Dedifferentiated amniotic fluid mesenchymal stem cell (primary cell): ENCODE data around the gene GADL1.
A peak's percentile ranks its signal among the peaks of the same experiment; 100 is the strongest.

ENCODE experiments used
- DNase-seq: peaks from one replicate; pipeline ENCODE4 v3.0.0-alpha.2; 2016; ENCODE audit errors: extremely low spot score

Gene GADL1

DNA sequence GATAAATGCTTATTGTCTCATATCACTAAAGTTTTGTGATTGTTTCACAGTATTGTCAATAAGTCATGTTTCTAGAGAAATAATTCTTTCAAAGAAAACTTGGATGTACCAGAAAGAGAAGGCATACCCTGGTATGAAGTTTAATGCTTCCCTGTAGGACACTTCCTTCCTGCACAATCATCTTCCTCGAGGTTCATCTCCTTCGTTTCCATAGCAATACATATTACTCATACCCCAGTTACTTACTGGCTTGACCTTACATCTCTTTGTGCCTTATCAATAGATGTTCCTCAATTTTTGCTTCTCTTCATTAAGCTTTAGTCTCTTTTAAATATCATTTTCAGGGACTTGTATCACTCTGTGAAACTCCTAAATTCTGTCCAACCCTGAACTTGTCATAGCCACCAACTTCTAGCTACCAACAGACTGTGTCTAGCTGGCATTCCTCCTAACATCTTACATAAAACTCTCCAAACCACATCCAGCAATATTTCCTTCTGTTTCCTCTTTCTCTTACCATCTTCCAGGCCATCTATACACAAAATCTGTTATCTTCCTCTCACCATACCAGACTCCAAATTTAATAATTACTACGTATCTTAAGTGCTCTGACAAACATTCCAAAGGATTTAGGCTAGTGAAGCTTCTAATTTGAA lies 134.3 kb downstream of the GADL1 start:
- DNase-seq: no peak

GRCh38 chr3:30756218-30756617 lies 138.2 kb downstream of the GADL1 start:
- no peak for DNase-seq

DNA sequence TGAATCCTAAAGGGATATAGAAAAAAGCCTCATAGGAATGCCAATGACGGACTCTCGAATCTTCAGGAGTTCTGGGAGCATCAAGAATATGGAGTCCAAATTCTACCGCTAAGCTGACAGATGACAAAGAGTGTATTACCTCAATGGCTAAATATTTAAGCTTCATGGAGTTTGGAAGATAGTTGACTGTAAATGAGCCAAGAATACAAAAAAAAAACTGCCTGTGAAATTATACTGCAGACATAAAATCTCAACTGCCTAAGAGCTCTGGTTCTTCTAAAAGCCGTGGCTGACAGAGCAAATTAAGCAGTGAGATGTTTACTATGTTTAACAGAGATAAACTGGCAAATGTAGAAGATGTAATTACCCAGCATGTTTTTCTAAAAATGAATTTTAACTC lies 140.0 kb downstream of the GADL1 start:
- DNase-seq: no peak

DNA sequence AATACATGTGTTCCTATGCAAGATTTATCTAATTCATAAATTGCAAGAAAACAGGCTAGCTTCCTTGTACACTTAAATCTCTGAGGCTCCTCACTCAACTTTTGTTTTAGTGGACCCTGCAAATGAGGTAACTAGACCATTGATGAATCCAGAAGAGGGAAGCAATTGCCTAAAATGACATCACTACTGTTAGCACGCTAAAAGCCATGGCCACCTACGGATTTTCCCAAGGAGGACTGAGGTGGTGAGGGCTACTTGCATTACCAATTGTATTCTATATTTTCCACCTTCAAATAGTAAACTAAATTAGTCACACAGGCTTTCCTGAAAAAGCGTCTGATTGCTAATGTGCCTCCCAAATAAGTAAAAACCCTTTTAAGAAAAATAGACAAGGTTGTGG lies 140.7 kb downstream of the GADL1 start:
- no peak for DNase-seq

- DNase-seq: peak; percentile 61
Measured at GRCh38 chr3:30752970-30753369, 141.5 kb downstream of the GADL1 start.

- no peak for DNase-seq
Measured at GRCh38 chr3:30752491-30752890, 142.0 kb downstream of the GADL1 start.

DNA sequence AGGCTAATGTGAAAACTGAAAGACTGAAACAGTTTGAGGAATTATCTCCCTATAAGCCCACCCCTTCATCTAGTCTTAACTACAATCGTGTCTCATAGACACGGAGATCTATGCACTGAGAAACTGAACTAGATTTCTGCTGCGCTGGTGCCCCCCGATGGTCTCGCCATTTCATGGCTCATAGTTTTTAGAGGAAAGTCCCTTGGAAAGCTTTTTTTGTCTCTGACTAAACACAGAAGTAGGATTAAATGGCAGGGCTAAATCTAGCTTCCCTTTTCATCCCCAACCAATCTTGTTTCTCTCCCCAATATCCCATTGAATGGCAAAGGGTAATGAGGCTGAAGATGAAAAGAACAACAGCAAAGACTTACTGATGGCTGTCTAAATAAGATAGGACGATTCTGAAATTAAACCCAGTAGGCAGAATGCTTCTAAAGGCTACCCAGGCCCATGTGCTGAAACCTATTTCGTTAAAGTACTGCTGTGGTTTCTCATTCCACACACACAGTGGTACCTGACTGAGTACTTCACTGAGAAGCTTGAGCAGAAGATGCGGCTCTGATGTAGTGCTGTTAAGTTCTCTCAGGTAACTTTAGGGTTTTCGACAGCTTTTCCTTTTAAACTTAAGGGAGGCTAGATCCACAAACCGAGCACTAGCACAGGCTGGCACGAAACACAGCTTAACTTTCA lies 142.7 kb downstream of the GADL1 start:
- DNase-seq: no peak

GRCh38 chr3:30750967-30751366 lies 143.5 kb downstream of the GADL1 start:
- no peak for DNase-seq

DNA sequence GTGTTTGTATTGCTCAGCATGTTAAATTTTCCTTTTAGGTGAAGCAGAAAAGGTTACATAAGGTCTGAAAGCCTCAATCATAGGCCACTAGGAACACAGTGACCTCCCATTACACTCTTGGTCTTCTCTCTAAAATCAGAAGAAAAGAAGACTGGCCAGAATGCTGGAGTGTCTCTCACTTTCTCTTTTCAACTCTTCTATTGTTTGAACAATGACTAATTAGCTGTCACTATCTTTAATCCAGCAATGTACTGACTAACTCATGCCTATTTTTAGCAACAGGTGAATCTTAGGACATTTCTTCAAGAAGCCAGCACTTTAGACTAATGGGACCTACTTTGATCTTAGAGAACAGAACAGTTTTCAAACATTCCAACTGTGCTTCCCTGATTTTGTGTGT lies 145.2 kb downstream of the GADL1 start:
- DNase-seq: no peak

DNA sequence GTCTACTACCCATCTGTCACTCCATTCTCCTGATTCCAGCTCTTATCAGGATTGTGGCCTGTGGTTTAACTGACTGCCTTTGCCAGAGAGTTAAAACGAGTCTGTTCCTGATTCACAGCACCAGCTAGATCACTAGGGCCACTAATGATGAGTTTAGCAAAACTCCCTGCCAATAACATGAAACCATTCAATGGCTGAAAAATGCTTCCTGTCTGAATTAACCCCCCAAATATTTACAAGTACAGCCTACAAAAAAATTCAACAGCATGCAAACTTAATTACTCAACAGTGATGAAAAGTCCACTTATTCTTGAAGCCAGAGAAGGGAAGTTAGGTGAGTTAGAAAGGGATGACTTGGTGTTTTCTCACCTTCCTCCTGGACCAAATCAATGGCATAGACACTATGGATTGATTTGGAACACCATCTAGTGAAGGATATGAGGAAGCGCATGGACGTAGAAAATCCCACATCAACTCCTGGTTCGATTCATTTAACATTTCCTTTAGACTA lies 146.6 kb downstream of the GADL1 start:
- no peak for DNase-seq

- no peak for DNase-seq
Measured at GRCh38 chr3:30743641-30744317, 150.7 kb downstream of the GADL1 start.

DNA sequence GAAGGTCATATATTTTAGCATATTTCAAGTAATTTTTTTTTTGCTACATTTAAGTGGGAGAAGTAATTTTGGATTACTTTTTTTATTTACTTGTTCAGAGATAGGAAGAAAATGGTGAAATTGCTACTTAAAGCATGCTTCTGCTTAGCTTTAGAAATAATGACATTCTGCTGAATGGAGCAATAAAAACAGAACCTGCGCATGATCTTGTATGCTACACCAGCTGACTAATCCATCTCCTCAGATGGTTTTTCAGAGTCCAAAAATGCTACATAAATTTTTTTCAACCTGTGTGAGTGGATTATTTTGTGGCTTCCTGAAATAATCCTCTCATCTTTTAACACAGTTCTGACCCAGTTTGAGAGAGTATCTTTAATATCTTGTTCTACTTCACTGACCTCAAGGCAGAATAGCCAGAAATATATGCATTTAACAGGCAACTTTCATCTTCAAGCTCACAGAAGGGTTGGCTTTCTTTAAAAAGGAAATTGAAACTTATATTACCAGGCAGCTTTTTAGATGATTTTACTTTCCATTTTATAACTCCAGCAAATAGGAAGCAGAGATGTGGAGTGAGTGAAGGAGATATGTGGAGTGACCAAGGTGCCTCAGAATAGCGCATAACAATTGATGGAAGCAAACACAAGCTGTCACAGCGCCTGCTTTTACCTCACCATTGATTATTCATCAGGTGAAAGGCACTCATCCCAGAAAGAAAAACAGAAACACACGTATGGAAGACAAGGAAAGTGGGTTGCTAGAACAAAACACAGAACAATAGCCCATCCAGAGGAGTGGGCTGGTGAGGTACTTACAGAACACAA lies 151.5 kb downstream of the GADL1 start:
- DNase-seq: no peak

DNA sequence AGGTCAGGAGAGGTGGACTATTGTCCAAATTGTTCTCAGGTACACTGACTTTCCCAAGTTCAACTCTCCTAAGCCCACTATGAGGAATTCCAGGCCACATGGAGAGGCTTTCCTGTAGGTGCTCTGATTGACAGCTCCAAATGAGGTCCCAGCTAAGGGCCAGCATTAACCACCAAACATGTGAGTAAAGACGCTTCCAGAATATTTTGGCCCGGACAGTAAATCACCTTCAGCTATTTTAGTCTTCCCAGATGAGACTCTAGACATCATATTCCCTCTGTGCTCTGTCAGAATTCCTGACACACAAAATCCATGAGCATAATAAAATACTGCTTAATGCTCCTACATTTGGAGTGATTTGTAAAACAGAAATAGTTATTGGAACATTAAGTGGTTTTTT lies 152.6 kb downstream of the GADL1 start:
- no peak for DNase-seq

- DNase-seq: no peak
Measured at GRCh38 chr3:30738605-30739004, 155.9 kb downstream of the GADL1 start.

- DNase-seq: no peak
Measured at GRCh38 chr3:30737743-30738499, 156.5 kb downstream of the GADL1 start.

DNA sequence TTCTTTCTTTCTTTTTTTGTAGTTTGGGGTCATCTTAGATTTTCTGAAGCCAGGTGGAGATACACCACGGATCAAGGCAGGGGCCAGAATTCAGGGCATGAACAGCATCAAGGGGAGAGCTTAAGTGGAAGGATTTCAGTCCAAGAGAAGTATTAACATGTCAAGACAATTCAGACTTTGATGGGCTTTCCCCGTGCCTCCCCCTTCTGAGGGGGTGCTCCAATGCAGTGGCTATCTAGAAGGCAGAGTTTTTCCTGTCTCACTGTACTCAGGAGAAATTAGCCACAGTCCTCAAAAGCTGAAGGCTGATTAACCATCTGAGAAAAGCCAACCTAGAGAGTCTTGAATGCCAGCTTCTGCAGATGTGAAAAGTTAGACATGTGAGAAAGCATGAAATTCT lies 160.8 kb downstream of the GADL1 start:
- DNase-seq: no peak

DNA sequence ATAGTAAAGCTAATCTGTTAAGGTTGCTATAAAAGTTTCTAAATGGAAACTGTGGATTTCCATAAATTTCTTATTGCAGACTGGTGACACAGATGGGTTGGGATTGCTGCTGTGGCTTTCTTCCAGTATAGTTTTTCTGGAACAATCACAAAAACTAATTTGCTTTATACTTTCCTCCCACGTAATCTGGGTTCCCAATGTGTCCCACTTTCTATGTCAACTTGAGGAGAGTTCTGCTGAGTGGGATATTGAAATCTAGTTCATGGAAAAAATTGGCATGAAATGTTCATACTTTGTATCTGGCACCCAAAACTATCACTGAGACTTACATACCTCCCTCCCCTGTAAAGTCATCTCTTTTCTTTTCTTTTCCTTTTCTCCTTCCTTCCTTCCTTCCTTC lies 161.3 kb downstream of the GADL1 start:
- no peak for DNase-seq

GRCh38 chr3:30730967-30731366 lies 163.5 kb downstream of the GADL1 start:
- DNase-seq: no peak

DNA sequence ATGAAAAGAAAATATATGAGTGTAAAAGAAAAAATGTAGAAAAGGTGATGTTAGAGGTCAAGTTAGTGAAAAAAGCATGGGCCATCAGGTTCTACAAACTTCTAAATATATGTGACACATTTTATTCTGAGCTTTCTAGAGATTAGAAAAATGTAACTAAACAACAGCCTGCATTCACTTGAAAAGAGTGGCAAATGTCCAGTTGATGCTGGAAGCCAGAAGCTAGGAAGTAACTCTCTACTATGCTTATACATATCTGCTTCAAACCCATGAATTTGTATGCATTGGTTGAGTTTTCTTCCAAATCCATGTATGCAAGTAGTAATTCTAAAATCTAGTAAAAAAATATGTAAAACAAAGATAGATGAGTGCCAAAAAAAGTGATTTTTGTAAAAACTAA lies 164.5 kb downstream of the GADL1 start:
- no peak for DNase-seq

GRCh38 chr3:30729512-30729911 lies 164.9 kb downstream of the GADL1 start:
- no peak for DNase-seq

GRCh38 chr3:30728143-30728542 lies 166.3 kb downstream of the GADL1 start:
- no peak for DNase-seq
